H1 (cell line): ENCODE measurements around the gene CYLD. TPM values are rescaled to one million over a fixed set of nuclear protein-coding genes. Genes with fewer than 3 reads are reported as not detected.

Experiments used
- ATF3 ChIP-seq: IDR thresholded peaks from 2 replicates; pipeline ENCODE4 v1.6.1; 2011; ENCODE audit warnings: low read depth, mild to moderate bottlenecking, low read length; ENCODE audit not compliant: insufficient read depth
- BACH1 ChIP-seq: IDR thresholded peaks from 2 replicates; pipeline ENCODE4 v1.6.1; 2012; ENCODE audit warnings: low read length, improper control_type of control experiment
- GTF2F1 ChIP-seq: IDR thresholded peaks from 2 replicates; pipeline ENCODE4 v1.6.1; 2012; ENCODE audit warnings: low read depth, low read length, improper control_type of control experiment, borderline replicate concordance
- NRF1 ChIP-seq: IDR thresholded peaks from 2 replicates; pipeline ENCODE4 v1.6.1; 2011; ENCODE audit warnings: mild to moderate bottlenecking, low read depth, low read length, improper control_type of control experiment
- POLR2AphosphoS5 ChIP-seq: IDR thresholded peaks from 2 replicates; pipeline ENCODE4 v1.6.1; 2011; ENCODE audit warnings: low read depth, low read length
- POU5F1 ChIP-seq: IDR thresholded peaks from 2 replicates; pipeline ENCODE4 v1.6.1; 2011; ENCODE audit warnings: low read depth, mild to moderate bottlenecking, low read length, moderate library complexity
- TAF1 ChIP-seq: IDR thresholded peaks from 2 replicates; pipeline ENCODE4 v1.6.1; 2011; ENCODE audit warnings: mild to moderate bottlenecking, low read depth, low read length
- ZNF274 ChIP-seq: IDR thresholded peaks from 2 replicates; pipeline ENCODE4 v1.7.0; 2012; ENCODE audit warnings: low read length, borderline replicate concordance; ENCODE audit errors: extremely low read depth
- polyA plus RNA-seq, 7 experiments: library from polyadenylated mRNA; depleted of rRNA in 3 of 7; stranded (reverse) in 5 of 7; unstranded in 2 of 7; fragments of >200 nt in 5 of 7; fragments of 200-250 nt in 2 of 7; gene quantifications; 1 replicate in 5 of 7; 2 replicates in 1 of 7; 4 replicates in 1 of 7; pipeline versions ENCODE4 v1.2.1 to v1.2.3, GENCODE V29; 2011 to 2013; ENCODE audit warnings: missing spikeins in 2 of 7, mixed read lengths in 2 of 7
- total RNA-seq: library from RNA; stranded (reverse); fragmentation: NEBNext Ultra II Directional; extraction: Animal tissue kit (Norgen Biotek cat#: 25700); gene quantifications from 2 replicates; pipeline ENCODE4 v1.2.1, GENCODE V29; 2021

The CYLD gene
- total and polyA plus RNA-seq, 2 of the 8 experiments (the other 6 are each of a cell fraction or from before 2014, with no cell fraction given), result 3.7 to 18.8 TPM

DNA sequence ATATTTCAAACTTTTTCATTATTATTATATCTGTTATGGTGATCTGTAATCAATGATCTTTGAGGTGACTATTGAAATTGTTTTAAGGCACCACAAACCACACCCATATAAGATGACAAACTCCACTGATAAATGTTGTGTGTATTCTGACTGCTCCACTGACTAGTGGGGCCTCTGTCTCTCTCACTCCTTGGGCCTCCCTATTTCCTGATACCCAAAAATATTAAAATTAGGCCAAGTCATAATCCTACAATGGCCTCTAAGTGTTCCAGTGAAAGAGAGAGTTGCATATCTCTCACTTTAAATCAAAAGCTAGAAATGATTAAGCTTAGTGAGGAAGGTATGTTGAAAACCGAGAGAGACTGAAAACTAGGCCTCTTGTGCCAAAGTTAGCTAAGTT, 23.4 kb downstream of the CYLD start (continued):
- no peak for TF ChIP-seq ATF3
- no peak for TF ChIP-seq GTF2F1
- no peak for TF ChIP-seq TAF1
- no peak for TF ChIP-seq NRF1
- no peak for TF ChIP-seq POU5F1
- TF ChIP-seq ZNF274, result no peak
- TF ChIP-seq BACH1, result no peak
- TF ChIP-seq POLR2AphosphoS5, result no peak
